ENCODE data around the gene CHI3L2. TPM values are rescaled to one million over a fixed set of nuclear protein-coding genes. Genes with fewer than 3 reads are reported as not detected.

The CHI3L2 gene
- total RNA-seq: 0.22 and 1.2 TPM in 2 replicates

DNA sequence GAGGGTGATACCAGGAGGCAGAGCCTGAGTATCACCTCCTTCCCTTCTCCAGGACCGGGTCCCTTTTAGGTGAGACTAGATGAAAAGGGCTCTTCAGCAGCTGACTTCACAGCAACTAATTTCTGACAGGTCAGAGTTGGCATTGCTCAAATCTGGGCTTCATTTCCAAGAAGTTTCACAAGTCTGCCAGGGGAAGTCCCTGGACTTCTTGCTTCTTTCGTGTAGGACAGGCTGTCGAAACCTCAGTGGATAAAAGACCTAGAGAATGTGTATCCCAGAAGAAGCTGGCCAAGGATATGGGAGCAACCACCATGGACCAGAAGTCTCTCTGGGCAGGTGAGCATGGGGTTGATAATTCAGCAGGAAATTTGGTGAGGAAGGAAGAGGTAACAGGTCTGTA lies at the start of gene CHI3L2:
TSS of gene CHI3L2 (plus strand) at position 280 of the 400 bp plus-strand sequence. CDS start at position 297, 17 bp downstream.

GRCh38 chr1:111199881-111200801 lies 27.4 kb upstream of the CHI3L2 start, which contains the start of gene DENND2D:
Gene DENND2D (minus strand): TSS chr1:111200646. CDS start chr1:111200459, 187 bp downstream.

GRCh38 chr1:111290630-111291029 lies 63.1 kb downstream of the CHI3L2 start, which contains the start of gene CHIA:
Gene CHIA (plus strand): TSS chr1:111290851. CDS start chr1:111310468, 19,617 bp downstream.

Other genes starting within 250 kb of the CHI3L2 start
- gene DRAM2, start 87.6 kb upstream of the CHI3L2 start, total RNA-seq: 54.8 and 77.1 TPM in 2 replicates
- 50.5 and 54.7 TPM in 2 replicates for gene CEPT1, start 87.5 kb upstream of the CHI3L2 start, total RNA-seq
- gene DENND2D, start 27.1 kb upstream of the CHI3L2 start, total RNA-seq: 1.1 and 1.6 TPM in 2 replicates
- gene CHIA, start 63.1 kb downstream of the CHI3L2 start, total RNA-seq: not detected in 2 replicates
- gene OVGP1, start 200.0 kb downstream of the CHI3L2 start, total RNA-seq: 0.37 and 0.44 TPM in 2 replicates
- 35.7 and 65.0 TPM in 2 replicates for gene WDR77, start 221.5 kb downstream of the CHI3L2 start, total RNA-seq
- gene ATP5PB, start 221.8 kb downstream of the CHI3L2 start, total RNA-seq: 269 and 361 TPM in 2 replicates
- 0.11 and 0.12 TPM in 2 replicates for gene C1orf162, start 246.3 kb downstream of the CHI3L2 start, total RNA-seq

Data from uterine smooth muscle cell (primary cell).